HG02759 (cell line): ENCODE results near the gene GALK1.
"Not testable (repeated sequence)": the region's sequence is repeated elsewhere in the genome, so short reads cannot be mapped to it uniquely, and the experiment has no call there.

Experiments
- ATAC-seq: cut with Tn5 transposase; IDR thresholded peaks from one replicate; pipeline ENCODE4 v1.9.1; 2021; ENCODE audit warnings: mild to moderate bottlenecking, moderate library complexity; ENCODE audit not compliant: unreplicated experiment

The GALK1 gene

DNA sequence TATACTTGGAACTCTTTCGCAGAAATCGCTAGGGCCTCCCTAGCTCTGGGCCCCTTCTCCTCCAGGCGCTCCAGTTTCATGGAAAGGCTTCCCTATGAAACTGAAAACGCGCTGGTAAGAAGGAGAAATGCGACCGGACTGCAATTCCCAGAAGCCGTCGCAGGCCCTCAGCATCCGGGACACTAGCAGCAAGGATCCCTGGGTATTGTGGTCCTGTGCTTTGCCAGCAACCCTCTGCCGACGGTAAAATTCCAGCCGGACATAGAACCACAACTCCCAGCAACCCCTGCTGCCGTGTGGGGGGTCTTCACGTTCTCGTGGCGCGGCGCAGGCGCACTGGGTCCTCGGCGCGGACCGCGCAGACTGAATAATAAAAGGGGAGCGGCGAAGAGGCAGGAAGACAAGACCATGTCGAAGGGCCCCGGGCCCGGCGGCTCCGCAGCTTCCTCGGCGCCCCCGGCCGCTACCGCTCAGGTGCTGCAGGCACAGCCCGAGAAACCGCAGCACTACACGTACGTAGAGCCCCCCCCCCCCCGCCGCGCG lies 19.6 kb upstream of the GALK1 start, which contains the start of gene UNK:
Gene UNK (plus strand): TSS at position 334 of the 543 bp plus-strand sequence. CDS start 75 bp downstream, at position 409.
- peak; percentile 64 for ATAC-seq

GRCh38 chr17:75783803-75784472 lies 18.9 kb upstream of the GALK1 start:
- no peak for ATAC-seq

GRCh38 chr17:75783069-75783783 lies 18.2 kb upstream of the GALK1 start:
- ATAC-seq, result no peak

DNA sequence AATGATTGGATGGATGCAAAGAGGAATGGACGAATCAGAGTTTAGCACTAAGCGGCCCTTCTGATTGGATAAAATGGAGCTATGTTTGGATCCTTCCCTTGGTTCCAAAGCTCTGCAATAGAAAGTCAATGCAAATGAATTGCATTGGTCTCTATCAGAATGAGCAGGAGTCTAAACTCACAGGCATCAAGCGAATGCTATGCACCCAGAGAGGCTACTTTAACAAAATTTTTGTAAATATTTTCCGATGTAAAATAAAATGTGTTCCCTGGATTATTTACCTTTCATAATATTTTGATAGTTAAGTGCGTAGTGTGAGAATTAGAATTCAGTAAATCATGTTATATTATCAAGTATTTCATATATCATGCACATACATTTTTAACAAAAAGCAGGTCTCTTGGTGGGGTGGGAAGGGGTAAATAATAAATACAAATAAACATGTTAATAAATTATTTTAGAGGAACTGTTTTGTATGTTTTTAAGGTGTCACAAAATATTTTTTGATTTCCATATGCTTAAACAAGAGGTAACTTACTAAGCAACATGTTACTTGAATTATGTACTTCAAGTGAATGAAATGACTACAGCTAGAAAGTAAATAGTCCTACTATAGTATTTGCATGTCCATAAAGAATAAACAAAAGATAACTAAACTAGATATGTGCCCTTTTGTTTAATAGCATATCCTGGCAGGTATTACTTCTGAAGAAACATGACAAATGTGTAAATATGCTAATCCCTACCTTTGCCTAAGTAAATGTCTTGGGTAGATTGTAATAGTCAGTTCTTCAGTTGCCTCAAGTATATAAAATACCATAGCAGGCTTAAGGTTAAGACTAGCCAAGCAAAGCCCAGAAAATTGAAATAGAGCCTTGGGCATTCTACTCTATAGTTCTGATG lies 15.2 kb upstream of the GALK1 start:
- ATAC-seq, result no peak

GRCh38 chr17:75779250-75779986 lies 14.4 kb upstream of the GALK1 start:
- ATAC-seq, result peak; percentile 68

DNA sequence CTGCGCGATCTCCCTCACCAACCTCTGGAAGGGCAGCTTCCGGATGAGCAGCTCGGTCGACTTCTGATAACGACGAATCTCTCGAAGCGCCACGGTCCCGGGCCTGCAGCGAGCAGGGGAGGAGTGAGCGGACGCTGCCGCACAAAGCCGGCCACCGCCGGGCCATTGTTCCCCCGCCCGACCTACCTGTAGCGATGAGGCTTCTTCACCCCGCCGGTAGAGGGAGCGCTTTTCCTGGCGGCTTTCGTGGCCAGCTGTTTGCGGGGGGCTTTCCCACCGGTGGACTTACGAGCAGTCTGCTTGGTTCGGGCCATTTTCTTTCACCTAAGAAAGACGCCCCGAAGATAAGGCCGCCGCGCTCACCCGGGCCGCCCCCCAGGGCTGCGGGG lies 13.9 kb upstream of the GALK1 start:
- peak; percentile 21 for ATAC-seq

GRCh38 chr17:75778066-75778860 lies 13.3 kb upstream of the GALK1 start:
- ATAC-seq, result not testable (repeated sequence)

- no peak for ATAC-seq
Measured at GRCh38 chr17:75777296-75777922, 12.4 kb upstream of the GALK1 start.

- no peak for ATAC-seq
Measured at GRCh38 chr17:75776386-75777295, 11.6 kb upstream of the GALK1 start.

- no peak for ATAC-seq
Measured at GRCh38 chr17:75774991-75775668, 10.1 kb upstream of the GALK1 start.

GRCh38 chr17:75774471-75774990 lies 9.5 kb upstream of the GALK1 start:
- no peak for ATAC-seq

DNA sequence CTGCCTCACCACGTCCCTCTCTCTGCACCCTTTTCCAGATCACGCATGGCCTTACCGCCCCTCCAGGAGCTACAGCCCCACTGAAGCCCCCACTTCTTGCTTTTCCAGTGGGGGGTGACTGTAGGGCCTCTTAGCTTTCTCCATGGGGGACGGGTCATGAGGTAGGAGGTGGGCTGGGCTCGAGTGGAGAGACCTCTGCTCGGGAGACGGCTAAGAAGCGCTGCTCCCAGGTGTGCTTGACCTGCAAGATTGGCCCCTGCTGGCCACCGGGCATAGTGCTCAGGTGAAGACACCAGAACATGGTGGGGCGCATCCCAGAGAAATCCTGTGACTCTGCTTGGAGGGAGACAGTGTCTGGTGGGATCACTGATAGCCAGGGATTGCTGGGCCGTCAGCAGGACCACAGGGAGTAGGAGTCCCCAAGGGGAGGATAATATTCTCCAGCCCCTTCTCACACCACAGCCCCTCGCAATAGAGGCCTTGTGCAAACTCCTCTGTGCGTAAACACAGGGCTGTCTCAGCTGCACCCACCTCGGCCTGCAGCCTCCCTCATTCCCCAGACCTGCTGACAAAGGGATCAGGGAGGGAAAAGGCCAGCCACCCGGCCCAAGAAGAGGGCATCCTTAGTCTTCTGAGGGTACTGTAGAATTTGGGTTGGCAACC lies 8.9 kb upstream of the GALK1 start:
- no peak for ATAC-seq

DNA sequence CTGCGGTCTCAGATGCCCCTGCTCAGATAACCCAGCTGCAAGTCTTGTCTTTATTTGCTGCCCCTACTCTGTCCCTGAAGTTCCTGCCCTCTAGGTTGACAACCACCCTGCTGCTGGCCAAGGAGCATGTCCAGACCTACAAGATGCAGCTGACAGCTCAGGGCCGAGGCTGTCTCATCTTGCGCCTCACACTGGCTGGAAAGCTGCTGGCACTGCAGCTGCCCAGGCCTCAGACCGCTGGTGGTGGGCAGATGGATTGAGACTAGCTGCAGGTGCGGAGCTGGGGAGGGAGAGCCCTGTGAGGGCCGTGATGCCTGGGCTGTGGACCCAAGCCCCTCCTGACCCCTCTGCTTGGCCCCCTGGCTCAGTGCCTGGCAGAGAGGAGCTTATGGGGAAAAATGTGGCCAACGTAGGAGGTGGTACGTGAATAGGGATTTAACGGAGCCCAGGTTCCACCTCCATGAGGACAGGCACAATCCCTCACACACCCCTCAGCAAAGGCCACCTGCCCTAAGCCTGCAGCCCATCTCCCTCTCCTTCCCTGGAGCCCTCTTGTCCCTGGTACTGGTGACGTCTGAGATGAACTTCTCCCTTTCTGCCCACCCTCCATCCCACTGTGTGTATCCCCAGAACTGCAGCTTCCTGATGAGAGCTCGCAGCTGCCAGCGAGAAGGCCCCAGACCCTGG lies 8.3 kb upstream of the GALK1 start:
- ATAC-seq, result no peak

DNA sequence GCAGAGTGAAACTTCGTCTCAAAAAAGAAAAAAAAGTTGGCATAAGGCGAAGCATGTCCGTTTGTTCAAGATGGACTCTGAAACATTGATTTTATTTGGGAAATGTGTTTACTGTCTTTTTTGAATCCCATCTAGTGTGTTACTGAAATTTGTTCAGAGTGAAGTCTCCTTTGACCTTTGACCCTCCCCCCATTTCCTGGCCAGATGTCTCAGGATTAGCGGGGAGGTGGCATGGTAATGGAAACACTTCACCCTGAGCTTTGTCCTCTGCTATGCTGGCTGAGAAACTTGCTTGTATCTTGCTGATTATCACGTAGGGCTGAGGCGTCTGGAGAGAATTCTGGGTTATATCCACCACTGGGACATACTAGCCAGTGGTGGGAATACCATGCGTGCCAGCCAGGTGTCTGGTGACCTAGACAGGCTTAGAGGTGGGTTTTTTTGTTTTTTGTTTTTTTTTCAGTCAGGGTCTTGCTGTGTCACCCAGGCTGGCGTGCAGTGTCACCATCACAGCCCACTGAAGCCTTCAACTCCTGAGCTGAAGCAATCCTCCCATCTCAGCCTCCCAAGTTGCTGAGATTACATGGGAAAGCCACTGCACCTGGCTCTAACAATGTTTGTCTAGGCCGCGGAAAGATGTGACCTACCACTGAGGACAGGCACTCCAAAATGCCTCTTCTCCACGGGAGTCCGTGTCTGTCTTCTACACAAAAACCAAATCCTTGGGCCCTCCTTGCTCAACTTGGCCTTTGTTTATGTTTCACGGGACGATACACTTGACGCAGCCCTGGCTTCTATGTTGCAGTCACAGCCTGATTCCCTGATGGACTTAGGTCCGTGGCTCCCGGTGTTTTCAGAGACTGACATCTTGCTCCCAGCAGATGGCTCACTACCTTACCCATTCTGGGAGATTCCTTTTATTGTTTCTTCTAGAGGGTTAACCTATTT lies 6.6 kb upstream of the GALK1 start:
- no peak for ATAC-seq

DNA sequence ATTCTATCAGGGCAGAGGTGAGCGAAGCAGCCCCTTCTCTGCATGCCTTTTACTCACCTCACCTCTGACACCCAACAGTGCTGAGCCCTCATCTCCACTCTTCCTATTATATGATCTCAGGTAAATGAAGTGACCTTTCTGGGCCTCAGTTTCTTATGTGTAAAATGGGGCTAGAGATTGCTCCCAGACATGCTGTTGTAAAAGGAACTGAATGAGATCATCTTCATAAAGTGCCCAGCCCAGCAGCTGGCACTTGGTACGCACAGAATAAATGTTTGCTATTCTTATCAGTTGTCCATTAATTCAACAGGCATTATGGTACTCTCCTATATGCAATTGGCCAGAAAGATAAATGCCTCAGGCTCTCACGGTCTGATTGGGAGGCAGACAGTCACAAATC lies 4.5 kb upstream of the GALK1 start:
- ATAC-seq, result no peak
